GM23338 (cell line): ENCODE results near the gene TMEM88.

Experiments
- CREB1 ChIP-seq: fragments of 250-450 bp; sonication (Bioruptor Pico); IDR thresholded peaks from 2 replicates; pipeline ENCODE4 v1.5.0; 2020; ENCODE audit warnings: low read depth, mild to moderate bottlenecking, moderate library complexity
- EZH2 ChIP-seq: fragments of 200-600 bp; sonication (generic); IDR thresholded peaks from one replicate; pipeline ENCODE4 v1.8.0; 2017; ENCODE audit warnings: antibody characterized with exemption, mild to moderate bottlenecking, low read depth; ENCODE audit not compliant: unreplicated experiment
- EZH2phosphoT487 ChIP-seq: fragments of 200-600 bp; sonication (generic); IDR thresholded peaks from one replicate; pipeline ENCODE4 v1.8.1; 2018; ENCODE audit warnings: antibody characterized with exemption; ENCODE audit not compliant: unreplicated experiment
- JUNB ChIP-seq: IDR thresholded peaks from one replicate; pipeline ENCODE4 v1.6.1; 2016; ENCODE audit warnings: antibody characterized with exemption; ENCODE audit not compliant: unreplicated experiment
- NANOG ChIP-seq: IDR thresholded peaks from 2 replicates; pipeline ENCODE4 v1.6.1; 2016; ENCODE audit warnings: antibody characterized with exemption, borderline replicate concordance
- POLR2AphosphoS5 ChIP-seq: IDR thresholded peaks from 2 replicates; pipeline ENCODE4 v1.6.1; 2016; ENCODE audit warnings: antibody characterized with exemption, low read depth
- REST ChIP-seq: IDR thresholded peaks from one replicate; pipeline ENCODE4 v1.6.1; 2018; ENCODE audit warnings: antibody characterized with exemption; ENCODE audit not compliant: unreplicated experiment
- TF ChIP-seq, protein P1 (sequence below), 2 experiments: fragments of 200-600 bp in 1 of 2; sonication (generic) in 1 of 2; conservative IDR thresholded peaks; 2 replicates each; pipeline versions ENCODE4 v1.5.1 to v1.6.1; 2016 to 2017; ENCODE audit warnings: antibody characterized with exemption in 2 of 2, low read depth in 2 of 2, mild to moderate bottlenecking in 2 of 2, moderate library complexity in 1 of 2

GRCh38 chr17:7840875-7841274 is 14.0 kb upstream of the TMEM88 start:
- TF ChIP-seq CREB1 (CRISPR knock-in tag) (no peak), EZH2 (peak; percentile 11), REST (no peak), EZH2phosphoT487 (no peak), POLR2AphosphoS5 (no peak), JUNB (no peak), NANOG (no peak)
- TF ChIP-seq, protein P1, sequence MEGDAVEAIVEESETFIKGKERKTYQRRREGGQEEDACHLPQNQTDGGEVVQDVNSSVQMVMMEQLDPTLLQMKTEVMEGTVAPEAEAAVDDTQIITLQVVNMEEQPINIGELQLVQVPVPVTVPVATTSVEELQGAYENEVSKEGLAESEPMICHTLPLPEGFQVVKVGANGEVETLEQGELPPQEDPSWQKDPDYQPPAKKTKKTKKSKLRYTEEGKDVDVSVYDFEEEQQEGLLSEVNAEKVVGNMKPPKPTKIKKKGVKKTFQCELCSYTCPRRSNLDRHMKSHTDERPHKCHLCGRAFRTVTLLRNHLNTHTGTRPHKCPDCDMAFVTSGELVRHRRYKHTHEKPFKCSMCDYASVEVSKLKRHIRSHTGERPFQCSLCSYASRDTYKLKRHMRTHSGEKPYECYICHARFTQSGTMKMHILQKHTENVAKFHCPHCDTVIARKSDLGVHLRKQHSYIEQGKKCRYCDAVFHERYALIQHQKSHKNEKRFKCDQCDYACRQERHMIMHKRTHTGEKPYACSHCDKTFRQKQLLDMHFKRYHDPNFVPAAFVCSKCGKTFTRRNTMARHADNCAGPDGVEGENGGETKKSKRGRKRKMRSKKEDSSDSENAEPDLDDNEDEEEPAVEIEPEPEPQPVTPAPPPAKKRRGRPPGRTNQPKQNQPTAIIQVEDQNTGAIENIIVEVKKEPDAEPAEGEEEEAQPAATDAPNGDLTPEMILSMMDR (conservative IDR thresholded peaks at IDR 0.05; ENCODE audit: low read depth in 2 of 2): no peak
